ENCODE data around the gene BRME1.

Gene BRME1

GRCh38 chr19:13935765-13936510, 30.0 kb upstream of the BRME1 start:
- H3K27ac ChIP-seq (ENCODE audit: low read length) = no peak overlapping the region

DNA sequence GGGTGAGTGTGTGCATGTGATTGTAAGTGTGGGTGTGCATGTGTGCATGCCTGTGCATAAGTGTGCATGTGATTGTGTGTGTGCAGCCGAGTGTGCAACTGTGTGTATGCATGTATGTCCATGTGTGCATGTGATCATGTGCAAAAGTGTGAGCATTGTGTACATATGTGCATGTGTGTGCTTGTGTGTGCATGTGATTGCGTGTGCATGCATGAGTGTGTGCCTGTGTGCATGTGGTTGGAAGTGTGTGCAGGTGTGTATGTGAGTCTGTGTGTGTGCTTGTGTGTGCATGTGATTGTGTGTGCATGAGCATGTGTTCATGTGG, 28.8 kb upstream of the BRME1 start:
- Histone ChIP-seq H3K27me3 (ENCODE audit: control insufficient read depth, insufficient read depth, low read length) (no peaks in the 10 kb centered on the region), H3K4me1 (ENCODE audit: control insufficient read depth, low read depth, low read length) (peaks cover 9% of the 10 kb centered on the region), H3K9ac (ENCODE audit: low read length) (no peak overlapping the region), H3K36me3 (ENCODE audit: control insufficient read depth, low read depth, low read length) (peaks cover 4% of the 10 kb centered on the region), H3K9me3 (ENCODE audit: control insufficient read depth, low read depth, low read length) (no peaks in the 10 kb centered on the region), H3K27ac (ENCODE audit: low read length) (no peak overlapping the region), H3K4me3 (ENCODE audit: low read length) (no peak overlapping the region)

More at GRCh38 chr19:13935765-13936510, 30.0 kb upstream of the BRME1 start:
- Histone ChIP-seq H3K36me3 (ENCODE audit: control insufficient read depth, low read depth, low read length) (peaks cover 4% of the 10 kb centered on the region), H3K9me3 (ENCODE audit: control insufficient read depth, low read depth, low read length) (no peaks in the 10 kb centered on the region), H3K9ac (ENCODE audit: low read length) (no peak overlapping the region), H3K4me3 (ENCODE audit: low read length) (no peak overlapping the region), H3K27me3 (ENCODE audit: control insufficient read depth, insufficient read depth, low read length) (no peaks in the 10 kb centered on the region), H3K4me1 (ENCODE audit: control insufficient read depth, low read depth, low read length) (peaks cover 9% of the 10 kb centered on the region)

- Histone ChIP-seq H3K9me3 (ENCODE audit: control insufficient read depth, low read depth, low read length) (no peaks in the 10 kb centered on the region), H3K4me3 (ENCODE audit: low read length) (no peak overlapping the region), H3K4me1 (ENCODE audit: control insufficient read depth, low read depth, low read length) (peaks cover 9% of the 10 kb centered on the region), H3K36me3 (ENCODE audit: control insufficient read depth, low read depth, low read length) (peaks cover 4% of the 10 kb centered on the region), H3K27ac (ENCODE audit: low read length) (no peak overlapping the region), H3K9ac (ENCODE audit: low read length) (no peak overlapping the region), H3K27me3 (ENCODE audit: control insufficient read depth, insufficient read depth, low read length) (no peaks in the 10 kb centered on the region)
Observed at GRCh38 chr19:13932911-13933393, 27.0 kb upstream of the BRME1 start.

GRCh38 chr19:13932149-13932637, 26.3 kb upstream of the BRME1 start:
- Histone ChIP-seq H3K9me3 (ENCODE audit: control insufficient read depth, low read depth, low read length) (no peaks in the 10 kb centered on the region), H3K27me3 (ENCODE audit: control insufficient read depth, insufficient read depth, low read length) (no peaks in the 10 kb centered on the region), H3K9ac (ENCODE audit: low read length) (no peak overlapping the region), H3K4me1 (ENCODE audit: control insufficient read depth, low read depth, low read length) (peaks cover 9% of the 10 kb centered on the region), H3K4me3 (ENCODE audit: low read length) (no peak overlapping the region), H3K36me3 (ENCODE audit: control insufficient read depth, low read depth, low read length) (peaks cover 4% of the 10 kb centered on the region), H3K27ac (ENCODE audit: low read length) (no peak overlapping the region)

- H3K9me3 ChIP-seq (ENCODE audit: control insufficient read depth, low read depth, low read length) = no peaks in the 10 kb centered on the region
- H3K4me1 ChIP-seq (ENCODE audit: control insufficient read depth, low read depth, low read length) = peaks cover 9% of the 10 kb centered on the region
- no peak overlapping the region for H3K4me3 ChIP-seq (ENCODE audit: low read length)
- H3K9ac ChIP-seq (ENCODE audit: low read length) = no peak overlapping the region
- peaks cover 10% of the 10 kb centered on the region for H3K36me3 ChIP-seq (ENCODE audit: control insufficient read depth, low read depth, low read length)
- no peak overlapping the region for H3K27ac ChIP-seq (ENCODE audit: low read length)
- no peaks in the 10 kb centered on the region for H3K27me3 ChIP-seq (ENCODE audit: control insufficient read depth, insufficient read depth, low read length)
Observed at GRCh38 chr19:13931391-13932148, 25.7 kb upstream of the BRME1 start.

DNA sequence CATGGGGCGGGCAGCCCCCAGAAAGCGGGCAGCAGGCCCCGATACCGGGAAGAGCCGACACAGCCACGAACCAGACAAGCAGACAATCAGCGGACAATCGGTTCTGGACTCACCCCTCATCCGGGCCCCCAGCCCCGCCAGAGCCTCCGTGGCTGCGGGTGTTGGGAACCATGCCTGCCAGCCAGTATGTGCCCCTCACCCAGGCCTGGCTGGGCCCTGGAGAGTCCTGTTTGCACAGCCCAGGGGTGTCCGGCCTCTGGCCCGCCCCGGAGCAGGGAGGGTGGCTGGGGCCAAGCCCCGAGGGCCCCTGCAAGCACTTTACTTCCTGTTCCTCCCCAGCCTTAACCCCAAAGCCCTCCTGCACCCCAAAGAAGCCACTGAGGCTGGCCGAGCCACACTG, 24.5 kb upstream of the BRME1 start:
- Histone ChIP-seq H3K9ac (ENCODE audit: low read length) (no peak overlapping the region), H3K27ac (ENCODE audit: low read length) (no peak overlapping the region), H3K4me3 (ENCODE audit: low read length) (no peak overlapping the region), H3K27me3 (ENCODE audit: control insufficient read depth, insufficient read depth, low read length) (no peaks in the 10 kb centered on the region), H3K4me1 (ENCODE audit: control insufficient read depth, low read depth, low read length) (no peaks in the 10 kb centered on the region), H3K36me3 (ENCODE audit: control insufficient read depth, low read depth, low read length) (peaks cover 12% of the 10 kb centered on the region), H3K9me3 (ENCODE audit: control insufficient read depth, low read depth, low read length) (no peaks in the 10 kb centered on the region)

DNA sequence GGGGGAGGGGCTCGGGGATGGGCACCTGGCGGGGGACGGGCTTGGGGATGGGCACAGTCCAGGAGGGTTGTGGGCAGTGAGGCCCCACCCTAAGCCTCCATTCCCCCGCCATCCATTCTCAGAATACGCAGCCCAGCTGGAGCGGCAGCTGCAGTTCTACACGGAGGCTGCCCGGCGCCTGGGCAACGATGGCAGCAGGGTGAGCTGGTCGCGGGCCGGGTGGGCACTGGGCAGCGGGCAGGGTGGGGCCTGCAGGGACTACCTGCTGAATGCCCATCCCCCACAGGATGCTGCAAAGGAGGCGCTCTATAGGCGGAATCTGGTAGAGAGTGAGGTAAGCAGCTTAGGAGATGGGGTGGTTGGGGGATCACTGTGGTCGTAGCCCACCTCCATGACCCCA, 24.0 kb upstream of the BRME1 start:
- Histone ChIP-seq H3K4me1 (ENCODE audit: control insufficient read depth, low read depth, low read length) (no peaks in the 10 kb centered on the region), H3K27me3 (ENCODE audit: control insufficient read depth, insufficient read depth, low read length) (no peaks in the 10 kb centered on the region), H3K36me3 (ENCODE audit: control insufficient read depth, low read depth, low read length) (peaks cover 12% of the 10 kb centered on the region), H3K27ac (ENCODE audit: low read length) (no peak overlapping the region), H3K9me3 (ENCODE audit: control insufficient read depth, low read depth, low read length) (no peaks in the 10 kb centered on the region), H3K4me3 (ENCODE audit: low read length) (no peak overlapping the region), H3K9ac (ENCODE audit: low read length) (no peak overlapping the region)

DNA sequence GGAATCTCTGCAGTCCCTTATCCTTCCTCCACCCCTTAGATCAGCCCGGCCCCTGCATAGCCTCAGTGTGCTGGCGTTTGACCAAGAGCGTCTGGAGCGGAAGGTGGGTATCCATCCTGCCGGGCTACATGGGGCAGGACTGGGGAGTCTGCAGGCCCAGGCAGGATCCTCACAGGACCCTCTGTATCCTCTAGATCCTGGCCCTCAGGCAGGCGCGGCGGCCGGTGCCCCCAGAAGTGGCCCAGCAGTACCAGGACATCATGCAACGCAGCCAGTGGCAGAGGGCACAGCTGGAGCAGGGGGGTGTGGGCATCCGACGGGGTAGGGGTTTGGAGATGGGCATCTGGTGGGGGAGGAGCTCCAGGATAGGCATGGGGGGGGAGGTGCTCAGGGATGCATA, 23.4 kb upstream of the BRME1 start:
- no peaks in the 10 kb centered on the region for H3K4me1 ChIP-seq (ENCODE audit: control insufficient read depth, low read depth, low read length)
- H3K27me3 ChIP-seq (ENCODE audit: control insufficient read depth, insufficient read depth, low read length) = no peaks in the 10 kb centered on the region
- H3K4me3 ChIP-seq (ENCODE audit: low read length) = no peak overlapping the region
- H3K36me3 ChIP-seq (ENCODE audit: control insufficient read depth, low read depth, low read length) = peaks cover 12% of the 10 kb centered on the region
- no peak overlapping the region for H3K9ac ChIP-seq (ENCODE audit: low read length)
- no peaks in the 10 kb centered on the region for H3K9me3 ChIP-seq (ENCODE audit: control insufficient read depth, low read depth, low read length)
- H3K27ac ChIP-seq (ENCODE audit: low read length) = no peak overlapping the region

GRCh38 chr19:13926715-13927114, 20.8 kb upstream of the BRME1 start:
- Histone ChIP-seq H3K36me3 (ENCODE audit: control insufficient read depth, low read depth, low read length) (peaks cover 25% of the 10 kb centered on the region), H3K4me1 (ENCODE audit: control insufficient read depth, low read depth, low read length) (no peaks in the 10 kb centered on the region), H3K27me3 (ENCODE audit: control insufficient read depth, insufficient read depth, low read length) (no peaks in the 10 kb centered on the region), H3K4me3 (ENCODE audit: low read length) (no peak overlapping the region), H3K27ac (ENCODE audit: low read length) (no peak overlapping the region), H3K9me3 (ENCODE audit: control insufficient read depth, low read depth, low read length) (no peaks in the 10 kb centered on the region), H3K9ac (ENCODE audit: low read length) (no peak overlapping the region)

GRCh38 chr19:13926010-13926409, 20.1 kb upstream of the BRME1 start:
- Histone ChIP-seq H3K27ac (ENCODE audit: low read length) (no peak overlapping the region), H3K4me1 (ENCODE audit: control insufficient read depth, low read depth, low read length) (no peaks in the 10 kb centered on the region), H3K4me3 (ENCODE audit: low read length) (no peak overlapping the region), H3K9me3 (ENCODE audit: control insufficient read depth, low read depth, low read length) (no peaks in the 10 kb centered on the region), H3K9ac (ENCODE audit: low read length) (no peak overlapping the region), H3K36me3 (ENCODE audit: control insufficient read depth, low read depth, low read length) (peaks cover 24% of the 10 kb centered on the region), H3K27me3 (ENCODE audit: control insufficient read depth, insufficient read depth, low read length) (no peaks in the 10 kb centered on the region)

GRCh38 chr19:13923194-13923987, 17.5 kb upstream of the BRME1 start:
- Histone ChIP-seq H3K27me3 (ENCODE audit: control insufficient read depth, insufficient read depth, low read length) (no peaks in the 10 kb centered on the region), H3K4me1 (ENCODE audit: control insufficient read depth, low read depth, low read length) (no peaks in the 10 kb centered on the region), H3K4me3 (ENCODE audit: low read length) (no peak overlapping the region), H3K36me3 (ENCODE audit: control insufficient read depth, low read depth, low read length) (peaks cover 29% of the 10 kb centered on the region), H3K9ac (ENCODE audit: low read length) (no peak overlapping the region), H3K27ac (ENCODE audit: low read length) (no peak overlapping the region), H3K9me3 (ENCODE audit: control insufficient read depth, low read depth, low read length) (no peaks in the 10 kb centered on the region)
